K562 (cell line): ENCODE data around the gene GLRA3. TPM values are rescaled to one million over a fixed set of nuclear protein-coding genes. Genes with fewer than 3 reads are reported as not detected.

ENCODE experiments used
- BRF1 ChIP-seq: IDR thresholded peaks from 3 replicates; pipeline ENCODE4 v1.6.1; 2011; ENCODE audit warnings: borderline replicate concordance, mild to moderate bottlenecking; ENCODE audit not compliant: insufficient read length; ENCODE audit errors: extremely low read depth
- CBFA2T3 ChIP-seq: fragments of 450-650 bp; IDR thresholded peaks from 2 replicates; pipeline ENCODE4 v1.6.1; 2017
- CBX1 ChIP-seq: sonication (generic); IDR thresholded peaks from 2 replicates; pipeline ENCODE4 v1.6.1; 2016; ENCODE audit warnings: antibody characterized with exemption, low read depth, mild to moderate bottlenecking
- CBX2 ChIP-seq: fragments of 200-600 bp; sonication (generic); IDR thresholded peaks from one replicate; pipeline ENCODE4 v1.6.1; 2012; ENCODE audit warnings: mild to moderate bottlenecking, low read length, inconsistent platforms; ENCODE audit not compliant: insufficient read depth, poor library complexity, severe bottlenecking
- CBX5 ChIP-seq: IDR thresholded peaks from 2 replicates; pipeline ENCODE4 v1.6.1; 2014; ENCODE audit warnings: low read depth, borderline replicate concordance
- DMBX1 ChIP-seq: fragments of 250-450 bp; sonication (Bioruptor Pico); IDR thresholded peaks from 2 replicates; pipeline ENCODE4 v1.8.0; 2022; ENCODE audit warnings: inconsistent platforms, mild to moderate bottlenecking, moderate library complexity, borderline replicate concordance
- KHSRP ChIP-seq: fragments of 450-650 bp; IDR thresholded peaks from 2 replicates; pipeline ENCODE4 v1.6.1; 2017
- NR2F6 ChIP-seq: fragments of 450-650 bp; formaldehyde crosslinking; IDR thresholded peaks from 2 replicates; pipeline ENCODE4 v1.4.0; 2020; ENCODE audit warnings: mild to moderate bottlenecking
- PHB ChIP-seq: fragments of 250-450 bp; sonication (Bioruptor Pico); IDR thresholded peaks from 2 replicates; pipeline ENCODE4 v1.5.0; 2021
- RB1 ChIP-seq: fragments of 450-650 bp; IDR thresholded peaks from 2 replicates; pipeline ENCODE4 v1.6.1; 2017; ENCODE audit warnings: low read depth, mild to moderate bottlenecking
- RFX1 ChIP-seq: fragments of 450-650 bp; IDR thresholded peaks from 2 replicates; pipeline ENCODE4 v1.6.1; 2016; ENCODE audit warnings: mild to moderate bottlenecking, moderate library complexity
- RFX7 ChIP-seq: fragments of 250-450 bp; sonication (Bioruptor Pico); IDR thresholded peaks from 2 replicates; pipeline ENCODE4 v1.5.1; 2021; ENCODE audit warnings: mild to moderate bottlenecking
- RNF2 ChIP-seq: sonication (generic); IDR thresholded peaks from 2 replicates; pipeline ENCODE4 v1.6.1; 2016
- SMARCE1 ChIP-seq: fragments of 450-650 bp; IDR thresholded peaks from 2 replicates; pipeline ENCODE4 v1.7.1; 2016; ENCODE audit warnings: mild to moderate bottlenecking
- SOX6 ChIP-seq: fragments of 450-650 bp; IDR thresholded peaks from 2 replicates; pipeline ENCODE4 v1.6.1; 2014; ENCODE audit warnings: mild to moderate bottlenecking
- STAT5A ChIP-seq: IDR thresholded peaks from 2 replicates; pipeline ENCODE4 v1.6.1; 2012; ENCODE audit warnings: low read length, inconsistent platforms, borderline replicate concordance
- TFAM ChIP-seq: fragments of 250-450 bp; sonication (Bioruptor Pico); conservative IDR thresholded peaks from 2 replicates; pipeline ENCODE4 v1.5.0; 2021; ENCODE audit warnings: mild to moderate bottlenecking, moderate library complexity
- THRAP3 ChIP-seq: fragments of 450-650 bp; IDR thresholded peaks from 2 replicates; pipeline ENCODE4 v1.6.1; 2016; ENCODE audit warnings: mild to moderate bottlenecking, inconsistent platforms, borderline replicate concordance
- ZFP36 ChIP-seq: fragments of 150-350 bp; IDR thresholded peaks from 2 replicates; pipeline ENCODE4 v1.6.1; 2018; ENCODE audit warnings: low read length, low read depth; ENCODE audit not compliant: partially characterized antibody
- ZNF146 ChIP-seq: IDR thresholded peaks from one replicate; pipeline ENCODE4 v1.6.1; 2018; ENCODE audit warnings: missing compliant biosample characterization; ENCODE audit not compliant: unreplicated experiment
- ZZZ3 ChIP-seq: fragments of 450-650 bp; IDR thresholded peaks from 2 replicates; pipeline ENCODE4 v1.6.1; 2016; ENCODE audit warnings: antibody characterized with exemption, mild to moderate bottlenecking, moderate library complexity
- polyA plus RNA-seq, 8 experiments: library from polyadenylated mRNA; depleted of rRNA in 4 of 8; stranded (reverse) in 5 of 8; unstranded in 3 of 8; fragments of >200 nt; fragmentation: Nextera tagmentation in 2 of 8; fragmentation: Illumina TruSeq in 1 of 8; extraction: Ambion mirVana in 2 of 8; extraction: Trizol in 1 of 8; gene quantifications; 2 replicates each; pipeline versions ENCODE4 v1.2.1 to v1.2.3, GENCODE V29; 2011 to 2014; ENCODE audit warnings: inconsistent platforms in 1 of 8, missing spikeins in 1 of 8
- total RNA-seq, 7 experiments: library from RNA; depleted of rRNA in 6 of 7; stranded (reverse); fragments of >200 nt in 6 of 7; fragmentation: Illumina TruSeq in 2 of 7; extraction: Trizol in 2 of 7; gene quantifications; 2 replicates each; pipeline versions ENCODE4 v1.2.1 to v1.2.3, GENCODE V29; 2011 to 2021; ENCODE audit warnings: low replicate concordance in 1 of 7
- TF ChIP-seq, protein P1 (sequence below): sonication (generic); formaldehyde crosslinking; IDR thresholded peaks from 2 replicates; pipeline ENCODE4 v1.8.0; 2022; ENCODE audit warnings: missing genetic modification reagents, mild to moderate bottlenecking, borderline replicate concordance
- TF ChIP-seq, protein P2 (sequence below): fragments of 450-650 bp; formaldehyde crosslinking; IDR thresholded peaks from 2 replicates; pipeline ENCODE4 v1.4.0; 2020; ENCODE audit warnings: mild to moderate bottlenecking
- TF ChIP-seq, protein P3 (sequence below): fragments of 250-450 bp; sonication (Bioruptor Pico); IDR thresholded peaks from 2 replicates; pipeline ENCODE4 v1.5.0; 2021; ENCODE audit warnings: mild to moderate bottlenecking, moderate library complexity
- TF ChIP-seq, protein P4 (sequence below): fragments of 450-650 bp; IDR thresholded peaks from 2 replicates; pipeline ENCODE4 v1.6.1; 2016; ENCODE audit warnings: mild to moderate bottlenecking

The GLRA3 gene
- total and polyA plus RNA-seq, 9 of the 15 experiments (the other 6 are each of a cell fraction or from before 2014, with no cell fraction given) = 0.06 to 0.14 (median 0.08) TPM; not detected in 2

DNA sequence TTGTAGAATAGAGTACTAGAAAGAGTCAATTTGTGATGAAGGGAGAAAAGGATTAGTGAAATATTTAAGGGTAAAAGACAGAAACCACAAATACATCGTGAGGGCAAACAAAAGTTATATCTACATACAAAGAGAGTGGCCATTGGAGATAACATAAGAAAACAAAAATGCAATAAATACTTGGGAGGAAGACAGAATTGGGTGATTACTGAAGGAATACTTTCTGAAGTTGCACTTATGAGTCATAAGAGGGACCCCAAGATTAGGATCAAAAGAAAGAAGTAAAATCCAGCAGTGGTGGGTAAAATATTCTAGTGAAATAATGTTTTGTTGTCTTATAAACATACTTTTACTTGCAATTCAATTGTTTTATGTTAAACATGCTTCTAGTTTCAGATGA lies 53.7 kb downstream of the GLRA3 start (continued):
- TF ChIP-seq RFX7 (CRISPR knock-in tag) (no peak), ZNF146 (CRISPR knock-in tag) (no peak), ZFP36 (no peak), KHSRP (no peak), THRAP3 (no peak), SMARCE1 (peak; percentile 48; the same call in 1 of the 2 replicates), CBX1 (no peak), SOX6 (peak; percentile 63), RFX1 (no peak), DMBX1 (CRISPR knock-in tag) (no peak), CBX2 (no peak), TFAM (CRISPR knock-in tag) (no peak), CBX5 (no peak), RB1 (no peak), BRF1 (no peak), STAT5A (no peak), PHB (no peak), ZZZ3 (no peak), RNF2 (no peak), NR2F6 (CRISPR knock-in tag) (no peak), CBFA2T3 (peak; percentile 31; the same call in 1 of the 2 replicates)
- TF ChIP-seq, protein P1, sequence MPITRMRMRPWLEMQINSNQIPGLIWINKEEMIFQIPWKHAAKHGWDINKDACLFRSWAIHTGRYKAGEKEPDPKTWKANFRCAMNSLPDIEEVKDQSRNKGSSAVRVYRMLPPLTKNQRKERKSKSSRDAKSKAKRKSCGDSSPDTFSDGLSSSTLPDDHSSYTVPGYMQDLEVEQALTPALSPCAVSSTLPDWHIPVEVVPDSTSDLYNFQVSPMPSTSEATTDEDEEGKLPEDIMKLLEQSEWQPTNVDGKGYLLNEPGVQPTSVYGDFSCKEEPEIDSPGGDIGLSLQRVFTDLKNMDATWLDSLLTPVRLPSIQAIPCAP (CRISPR knock-in tag) = no peak
- TF ChIP-seq, protein P2, sequence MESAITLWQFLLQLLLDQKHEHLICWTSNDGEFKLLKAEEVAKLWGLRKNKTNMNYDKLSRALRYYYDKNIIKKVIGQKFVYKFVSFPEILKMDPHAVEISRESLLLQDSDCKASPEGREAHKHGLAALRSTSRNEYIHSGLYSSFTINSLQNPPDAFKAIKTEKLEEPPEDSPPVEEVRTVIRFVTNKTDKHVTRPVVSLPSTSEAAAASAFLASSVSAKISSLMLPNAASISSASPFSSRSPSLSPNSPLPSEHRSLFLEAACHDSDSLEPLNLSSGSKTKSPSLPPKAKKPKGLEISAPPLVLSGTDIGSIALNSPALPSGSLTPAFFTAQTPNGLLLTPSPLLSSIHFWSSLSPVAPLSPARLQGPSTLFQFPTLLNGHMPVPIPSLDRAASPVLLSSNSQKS = no peak
- TF ChIP-seq, protein P3, sequence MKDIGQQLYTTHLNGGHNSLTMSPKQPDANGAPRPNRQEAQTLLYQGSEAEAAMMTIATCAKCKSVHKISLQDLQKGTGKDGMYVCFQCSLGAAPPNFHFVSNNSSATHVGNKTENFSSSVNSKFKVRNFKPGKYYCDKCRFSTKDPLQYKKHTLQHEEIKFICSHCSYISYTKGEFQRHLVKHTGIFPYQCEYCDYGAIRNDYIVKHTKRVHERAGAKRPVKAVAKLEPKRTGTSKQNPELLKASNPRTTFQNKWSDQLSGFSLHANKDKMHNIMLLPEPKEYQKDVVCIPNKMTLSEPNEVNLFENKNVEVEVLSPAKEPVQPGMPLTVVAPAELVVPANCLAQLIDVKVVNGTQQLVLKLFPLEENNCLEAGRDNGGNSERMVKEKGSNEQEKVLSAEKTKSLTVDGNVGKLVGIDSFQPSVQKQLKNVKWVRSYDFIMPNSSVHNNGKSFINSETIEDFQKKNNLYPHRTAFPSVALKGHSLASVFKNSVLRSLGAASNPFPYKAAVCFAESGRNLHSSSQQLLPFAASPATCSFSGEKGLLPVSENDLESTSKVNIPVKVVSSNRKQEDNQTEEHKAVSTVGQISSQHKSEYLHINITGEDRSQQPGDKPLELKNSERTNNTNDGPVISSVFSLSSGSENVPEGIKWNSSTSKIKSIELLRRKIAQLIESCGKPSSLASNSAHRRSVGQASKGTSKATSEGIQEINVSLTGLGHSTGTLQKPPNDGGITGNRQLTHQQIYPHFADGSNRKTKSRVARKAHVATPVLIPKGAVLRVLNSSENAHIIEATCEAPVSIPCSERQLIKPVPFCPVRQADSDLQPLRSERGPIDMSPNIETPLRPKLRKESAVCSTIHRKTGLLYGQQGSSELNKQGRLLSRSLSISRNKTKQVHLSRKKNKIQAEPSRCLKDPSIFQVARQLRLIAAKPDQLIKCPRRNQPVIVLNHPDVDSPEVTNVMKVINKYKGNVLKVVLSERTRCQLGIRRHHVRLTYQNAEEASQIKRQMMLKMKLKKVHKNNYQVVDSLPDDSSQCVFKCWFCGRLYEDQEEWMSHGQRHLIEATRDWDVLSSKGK = no peak
- TF ChIP-seq, protein P4, sequence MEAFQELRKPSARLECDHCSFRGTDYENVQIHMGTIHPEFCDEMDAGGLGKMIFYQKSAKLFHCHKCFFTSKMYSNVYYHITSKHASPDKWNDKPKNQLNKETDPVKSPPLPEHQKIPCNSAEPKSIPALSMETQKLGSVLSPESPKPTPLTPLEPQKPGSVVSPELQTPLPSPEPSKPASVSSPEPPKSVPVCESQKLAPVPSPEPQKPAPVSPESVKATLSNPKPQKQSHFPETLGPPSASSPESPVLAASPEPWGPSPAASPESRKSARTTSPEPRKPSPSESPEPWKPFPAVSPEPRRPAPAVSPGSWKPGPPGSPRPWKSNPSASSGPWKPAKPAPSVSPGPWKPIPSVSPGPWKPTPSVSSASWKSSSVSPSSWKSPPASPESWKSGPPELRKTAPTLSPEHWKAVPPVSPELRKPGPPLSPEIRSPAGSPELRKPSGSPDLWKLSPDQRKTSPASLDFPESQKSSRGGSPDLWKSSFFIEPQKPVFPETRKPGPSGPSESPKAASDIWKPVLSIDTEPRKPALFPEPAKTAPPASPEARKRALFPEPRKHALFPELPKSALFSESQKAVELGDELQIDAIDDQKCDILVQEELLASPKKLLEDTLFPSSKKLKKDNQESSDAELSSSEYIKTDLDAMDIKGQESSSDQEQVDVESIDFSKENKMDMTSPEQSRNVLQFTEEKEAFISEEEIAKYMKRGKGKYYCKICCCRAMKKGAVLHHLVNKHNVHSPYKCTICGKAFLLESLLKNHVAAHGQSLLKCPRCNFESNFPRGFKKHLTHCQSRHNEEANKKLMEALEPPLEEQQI = no peak
